ENCODE data around the gene CNOT4.

GRCh38 chr7:135333200-135333599 is 176.7 kb downstream of the CNOT4 start:
- TF ChIP-seq POLR2A (IDR thresholded peaks at IDR 0.05) (no peak), POLR2AphosphoS5 (IDR thresholded peaks at IDR 0.05) (no peak)
- TF ChIP-seq, protein P1, sequence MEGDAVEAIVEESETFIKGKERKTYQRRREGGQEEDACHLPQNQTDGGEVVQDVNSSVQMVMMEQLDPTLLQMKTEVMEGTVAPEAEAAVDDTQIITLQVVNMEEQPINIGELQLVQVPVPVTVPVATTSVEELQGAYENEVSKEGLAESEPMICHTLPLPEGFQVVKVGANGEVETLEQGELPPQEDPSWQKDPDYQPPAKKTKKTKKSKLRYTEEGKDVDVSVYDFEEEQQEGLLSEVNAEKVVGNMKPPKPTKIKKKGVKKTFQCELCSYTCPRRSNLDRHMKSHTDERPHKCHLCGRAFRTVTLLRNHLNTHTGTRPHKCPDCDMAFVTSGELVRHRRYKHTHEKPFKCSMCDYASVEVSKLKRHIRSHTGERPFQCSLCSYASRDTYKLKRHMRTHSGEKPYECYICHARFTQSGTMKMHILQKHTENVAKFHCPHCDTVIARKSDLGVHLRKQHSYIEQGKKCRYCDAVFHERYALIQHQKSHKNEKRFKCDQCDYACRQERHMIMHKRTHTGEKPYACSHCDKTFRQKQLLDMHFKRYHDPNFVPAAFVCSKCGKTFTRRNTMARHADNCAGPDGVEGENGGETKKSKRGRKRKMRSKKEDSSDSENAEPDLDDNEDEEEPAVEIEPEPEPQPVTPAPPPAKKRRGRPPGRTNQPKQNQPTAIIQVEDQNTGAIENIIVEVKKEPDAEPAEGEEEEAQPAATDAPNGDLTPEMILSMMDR (IDR thresholded peaks at IDR 0.05) = no peak

Measured in breast epithelium (tissue), 3 donors.